BJ (cell line): ENCODE measurements around the gene COL11A1. TPM values are rescaled to one million over a fixed set of nuclear protein-coding genes. Genes with fewer than 3 reads are reported as not detected.
"Not testable (repeated sequence)": the region's sequence is repeated elsewhere in the genome, so short reads cannot be mapped to it uniquely, and the experiment has no call there.

Experiments
- CTCF ChIA-PET: fragments of 350-600 bp; formaldehyde crosslinking; extraction: SDS; loops from one replicate; lab custom pipeline; 2021; ENCODE audit warnings: antibody characterized with exemption, inconsistent platforms; lab: Yijun Ruan, JAX
- POLR2A ChIA-PET: fragments of 300-600 bp; sonication (Branson Sonifier 250); formaldehyde crosslinking; extraction: SDS; loops from one replicate; lab custom pipeline; 2021; ENCODE audit warnings: antibody characterized with exemption; lab: Charles Lee
- DNase-seq: peaks from one replicate; pipeline ENCODE4 v3.0.0-alpha.2; 2011; ENCODE audit warnings: low read depth
- H3K27me3 ChIP-seq: 2 replicates; pipeline ENCODE4 v1.6.0; 2011; ENCODE audit warnings: low read length; ENCODE audit not compliant: control insufficient read depth, insufficient read depth
- H3K36me3 ChIP-seq: 2 replicates; pipeline ENCODE4 v1.5.1; 2011; ENCODE audit warnings: low read length; ENCODE audit not compliant: control insufficient read depth, insufficient read depth
- H3K4me3 ChIP-seq: 2 replicates; pipeline ENCODE4 v1.5.1; 2011; ENCODE audit warnings: low read depth, mild to moderate bottlenecking, control low read depth, low read length
- polyA plus RNA-seq: library from polyadenylated mRNA; depleted of rRNA; stranded (reverse); fragments of >200 nt; gene quantifications from 2 replicates; pipeline ENCODE4 v1.2.3, GENCODE V29; 2011
- TF ChIP-seq, protein P1 (sequence below): IDR thresholded peaks from 2 replicates; pipeline ENCODE4 v1.5.1; 2011; ENCODE audit warnings: low read depth, mild to moderate bottlenecking, control low read depth, inconsistent platforms, low read length, moderate library complexity; ENCODE audit not compliant: insufficient read depth

COL11A1 gene
- polyA plus RNA-seq, 1 experiment, result 34.4 TPM

DNA sequence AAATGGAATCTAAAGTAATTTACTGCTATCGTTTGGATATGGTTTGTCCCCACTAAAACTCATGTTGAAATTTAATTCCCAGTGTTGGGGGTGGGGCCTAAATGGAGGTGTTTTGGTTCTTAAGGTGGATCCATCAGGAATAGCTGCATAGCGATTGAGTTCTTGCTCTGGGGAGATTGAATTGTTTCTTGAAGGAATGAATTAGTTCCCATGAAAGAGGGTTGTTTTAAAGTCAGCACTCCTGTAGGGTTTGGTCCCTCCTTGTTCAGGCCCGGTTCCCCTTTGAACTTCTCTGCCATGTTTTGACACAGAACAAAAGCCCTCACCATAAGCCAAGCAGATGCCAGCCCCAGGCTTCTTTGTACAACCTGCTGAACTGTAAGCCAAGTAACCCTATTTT, 170.9 kb downstream of the COL11A1 start:
- Histone ChIP-seq H3K4me3 (no peak overlapping the region), H3K27me3 (no peaks in the 10 kb centered on the region), H3K36me3 (peaks cover 1% of the 10 kb centered on the region; the same call in 1 of the 2 replicates)
- DNase-seq, result no peak
- CTCF ChIA-PET, result interaction anchor here (0.7 kb wide), 1 partner anchor 16 kb away, joined by 3 read pairs; no protein-coding TSS in a partner anchor
- TF ChIP-seq, protein P1, sequence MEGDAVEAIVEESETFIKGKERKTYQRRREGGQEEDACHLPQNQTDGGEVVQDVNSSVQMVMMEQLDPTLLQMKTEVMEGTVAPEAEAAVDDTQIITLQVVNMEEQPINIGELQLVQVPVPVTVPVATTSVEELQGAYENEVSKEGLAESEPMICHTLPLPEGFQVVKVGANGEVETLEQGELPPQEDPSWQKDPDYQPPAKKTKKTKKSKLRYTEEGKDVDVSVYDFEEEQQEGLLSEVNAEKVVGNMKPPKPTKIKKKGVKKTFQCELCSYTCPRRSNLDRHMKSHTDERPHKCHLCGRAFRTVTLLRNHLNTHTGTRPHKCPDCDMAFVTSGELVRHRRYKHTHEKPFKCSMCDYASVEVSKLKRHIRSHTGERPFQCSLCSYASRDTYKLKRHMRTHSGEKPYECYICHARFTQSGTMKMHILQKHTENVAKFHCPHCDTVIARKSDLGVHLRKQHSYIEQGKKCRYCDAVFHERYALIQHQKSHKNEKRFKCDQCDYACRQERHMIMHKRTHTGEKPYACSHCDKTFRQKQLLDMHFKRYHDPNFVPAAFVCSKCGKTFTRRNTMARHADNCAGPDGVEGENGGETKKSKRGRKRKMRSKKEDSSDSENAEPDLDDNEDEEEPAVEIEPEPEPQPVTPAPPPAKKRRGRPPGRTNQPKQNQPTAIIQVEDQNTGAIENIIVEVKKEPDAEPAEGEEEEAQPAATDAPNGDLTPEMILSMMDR, result no peak
- POLR2A ChIA-PET, result no interaction called here

DNA sequence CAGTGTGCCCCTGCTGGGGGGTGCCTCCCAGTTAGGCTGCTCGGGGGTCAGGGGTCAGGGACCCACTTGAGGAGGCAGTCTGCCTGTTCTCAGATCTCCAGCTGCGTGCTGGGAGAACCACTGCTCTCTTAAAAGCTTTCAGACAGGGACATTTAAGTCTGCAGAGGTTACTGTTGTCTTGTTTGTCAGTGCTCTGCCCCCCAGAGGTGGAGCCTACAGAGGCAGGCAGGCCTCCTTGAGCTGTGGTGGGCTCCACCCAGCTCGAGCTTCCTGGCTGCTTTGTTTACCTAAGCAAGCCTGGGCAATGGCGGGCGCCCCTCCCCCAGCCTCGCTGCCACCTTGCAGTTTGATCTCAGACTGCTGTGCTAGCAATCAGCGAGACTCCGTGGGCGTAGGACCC, 175.0 kb downstream of the COL11A1 start:
- H3K4me3 ChIP-seq, CTCF ChIA-PET, H3K27me3 ChIP-seq, H3K36me3 ChIP-seq, DNase-seq, POLR2A ChIA-PET: not testable (repeated sequence)

DNA sequence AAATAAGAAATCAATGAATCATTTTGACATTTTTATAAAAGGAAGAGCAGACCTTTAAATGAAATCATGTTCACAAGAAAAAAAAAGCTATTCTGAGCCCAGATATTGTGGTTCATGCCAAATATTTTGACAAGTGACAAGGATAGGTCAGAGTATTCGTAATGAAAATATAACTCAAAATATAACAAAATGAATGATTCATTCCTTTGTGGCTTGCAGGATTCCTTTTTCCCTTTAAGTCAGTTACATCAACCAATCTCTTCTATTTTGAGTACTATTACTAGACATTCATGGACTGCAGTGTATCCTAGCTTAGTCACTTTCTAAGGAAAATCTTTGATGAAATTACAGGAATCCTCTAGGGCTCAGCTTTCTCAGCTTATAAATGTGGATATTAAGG, 188.7 kb downstream of the COL11A1 start:
- no peak for DNase-seq
- TF ChIP-seq, protein P1, result no peak
- CTCF ChIA-PET, result no interaction called here
- POLR2A ChIA-PET, result no interaction called here
- Histone ChIP-seq H3K4me3 (no peak overlapping the region), H3K36me3 (no peaks in the 10 kb centered on the region), H3K27me3 (no peaks in the 10 kb centered on the region)

DNA sequence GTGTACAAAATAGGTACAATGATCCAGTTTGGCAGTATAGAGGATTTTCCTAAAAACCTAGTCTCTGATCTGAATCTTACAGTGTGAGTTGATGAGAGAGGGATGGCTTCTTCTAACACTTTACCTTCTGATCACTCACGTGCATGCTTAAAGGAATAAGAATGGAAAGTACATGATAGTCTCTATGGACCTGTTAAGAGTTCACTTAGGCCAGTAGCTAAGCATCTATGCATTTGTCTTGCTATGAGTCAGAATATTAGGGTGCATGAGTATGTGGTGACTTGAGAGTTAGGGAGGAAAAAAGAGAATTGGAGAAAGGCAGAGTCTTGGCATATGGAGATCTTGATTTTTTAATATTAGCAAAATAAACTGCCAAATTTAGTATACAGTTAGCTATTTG, 206.3 kb downstream of the COL11A1 start:
- H3K4me3 ChIP-seq, result no peak overlapping the region
- TF ChIP-seq, protein P1, result no peak
- DNase-seq, result no peak
- H3K27me3 ChIP-seq, result no peaks in the 10 kb centered on the region
- no peaks in the 10 kb centered on the region for H3K36me3 ChIP-seq
- ChIA-PET CTCF (interaction anchor here (0.6 to 0.8 kb wide), 4 partner anchors 9 to 349 kb away, joined by 3 read pairs; no protein-coding TSS in a partner anchor), POLR2A (no interaction called here)

DNA sequence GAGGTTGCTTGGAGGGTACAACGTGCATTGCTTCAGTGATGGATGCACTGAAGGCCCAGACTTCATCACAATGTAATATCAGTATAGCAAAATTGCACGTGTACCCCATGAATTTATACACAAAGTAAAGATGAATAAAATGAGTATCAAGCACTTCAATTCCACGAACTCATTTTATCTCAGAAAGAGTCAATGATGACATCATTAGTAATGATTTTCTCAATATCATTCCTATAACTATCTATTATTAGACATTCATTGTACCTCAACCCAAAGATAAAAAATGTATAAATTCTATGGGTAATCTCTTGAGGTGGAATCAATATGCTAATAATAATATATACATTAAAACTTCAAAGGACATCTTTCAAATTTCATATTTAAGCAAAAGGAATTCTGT, 208.4 kb downstream of the COL11A1 start:
- CTCF ChIA-PET, result no interaction called here
- no peak for DNase-seq
- no peak overlapping the region for H3K4me3 ChIP-seq
- no peaks in the 10 kb centered on the region for H3K27me3 ChIP-seq
- no peaks in the 10 kb centered on the region for H3K36me3 ChIP-seq
- TF ChIP-seq, protein P1, result no peak
- POLR2A ChIA-PET, result no interaction called here

DNA sequence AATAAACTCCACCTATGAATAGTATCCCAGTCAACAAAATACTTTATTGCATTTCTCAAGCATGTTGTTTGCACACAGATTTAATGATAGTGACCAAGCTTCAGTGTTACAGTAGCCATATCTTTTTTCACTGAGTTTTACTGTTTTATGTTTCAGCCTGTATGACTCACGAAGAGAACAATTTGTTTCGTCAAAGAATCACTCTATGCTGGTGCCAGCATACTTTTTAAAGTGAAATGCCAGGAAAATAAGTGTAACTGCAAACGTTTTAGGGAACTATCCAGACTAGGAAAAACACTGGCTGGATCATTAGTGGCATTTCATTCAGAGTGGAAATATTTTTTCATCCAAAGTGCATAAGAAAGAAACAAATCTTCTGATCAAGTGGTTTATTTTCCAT, 210.8 kb downstream of the COL11A1 start:
- ChIA-PET POLR2A (no interaction called here), CTCF (interaction anchor here (0.7 kb wide), 1 partner anchor 19 kb away, joined by 3 read pairs; no protein-coding TSS in a partner anchor)
- Histone ChIP-seq H3K27me3 (no peaks in the 10 kb centered on the region), H3K36me3 (no peaks in the 10 kb centered on the region), H3K4me3 (no peak overlapping the region)
- peak; percentile 72 for DNase-seq
- TF ChIP-seq, protein P1, result no peak
